ENCODE results near the gene CDK5RAP2.

Gene CDK5RAP2

GRCh38 chr9:120603010-120603409, 23.0 kb upstream of the CDK5RAP2 start:
- Histone ChIP-seq H3K9ac (no peak overlapping the region), H3K27ac (no peak overlapping the region), H3K4me1 (peaks cover 0 to 4% (median 0%) of the 10 kb centered on the region in 10 experiments; a peak in 1 of 20 replicates), H3K27me3 (no peaks in the 10 kb centered on the region), H3K9me3 (replicated peaks in 1 of 11) (no peaks in the 10 kb centered on the region), H4K20me1 (peaks cover 0 to 3% (median 0%) of the 10 kb centered on the region in 11 experiments; a peak in 2 of 22 replicates), H3K4me2 (no peak overlapping the region), H3K36me3 (peaks cover 36 to 70% (median 64%) of the 10 kb centered on the region in 11 experiments), H3K4me3 (no peak overlapping the region)
- no peak for TF ChIP-seq Cebpa-rat (IDR thresholded peaks at IDR 0.05)

DNA sequence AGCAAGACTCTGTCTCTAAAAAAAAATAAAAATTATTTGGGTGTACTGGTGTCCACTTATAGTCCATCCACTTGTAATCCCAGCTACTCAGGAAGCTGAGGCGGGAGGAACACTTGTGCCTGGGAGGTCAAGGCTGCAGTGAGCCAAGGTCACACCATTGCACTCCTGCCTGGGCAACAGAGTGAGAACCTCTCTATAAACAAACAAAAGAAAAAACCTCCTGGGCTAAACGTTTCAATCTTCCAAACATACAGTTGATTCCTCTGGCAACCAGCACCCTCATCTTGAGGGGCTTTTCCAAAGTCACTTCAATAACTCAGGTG, 13.9 kb upstream of the CDK5RAP2 start:
- Histone ChIP-seq H3K27ac (no peak overlapping the region), H4K20me1 (no peaks in the 10 kb centered on the region), H3K4me2 (no peak overlapping the region), H3K36me3 (no peaks in the 10 kb centered on the region; a peak in 1 of 22 replicates), H3K27me3 (no peaks in the 10 kb centered on the region), H3K4me3 (no peak overlapping the region), H3K9ac (no peak overlapping the region), H3K9me3 (replicated peaks in 1 of 11) (peaks cover 0 to 8% (median 0%) of the 10 kb centered on the region in 11 experiments; a peak in 4 of 22 replicates), H3K4me1 (0 out of 20 replicates have a peak, but pooled peaks cover 0 to 4% (median 0%) of the 10 kb centered on the region in 10 experiments)
- TF ChIP-seq Cebpa-rat (IDR thresholded peaks at IDR 0.05), result no peak

GRCh38 chr9:120593250-120593954, 13.4 kb upstream of the CDK5RAP2 start:
- H3K36me3 ChIP-seq, result no peaks in the 10 kb centered on the region; a peak in 1 of 22 replicates
- H3K4me2 ChIP-seq, result no peak overlapping the region
- no peak for TF ChIP-seq Cebpa-rat (IDR thresholded peaks at IDR 0.05)
- no peak overlapping the region for H3K27ac ChIP-seq
- H3K4me1 ChIP-seq, result 0 out of 20 replicates have a peak, but pooled peaks cover 0 to 4% (median 0%) of the 10 kb centered on the region in 10 experiments
- no peak overlapping the region for H3K9ac ChIP-seq
- no peaks in the 10 kb centered on the region for H4K20me1 ChIP-seq
- no peak overlapping the region for H3K4me3 ChIP-seq
- no peaks in the 10 kb centered on the region for H3K27me3 ChIP-seq
- H3K9me3 ChIP-seq (replicated peaks in 1 of 11), result peaks cover 0 to 8% (median 0%) of the 10 kb centered on the region in 11 experiments; a peak in 4 of 22 replicates

DNA sequence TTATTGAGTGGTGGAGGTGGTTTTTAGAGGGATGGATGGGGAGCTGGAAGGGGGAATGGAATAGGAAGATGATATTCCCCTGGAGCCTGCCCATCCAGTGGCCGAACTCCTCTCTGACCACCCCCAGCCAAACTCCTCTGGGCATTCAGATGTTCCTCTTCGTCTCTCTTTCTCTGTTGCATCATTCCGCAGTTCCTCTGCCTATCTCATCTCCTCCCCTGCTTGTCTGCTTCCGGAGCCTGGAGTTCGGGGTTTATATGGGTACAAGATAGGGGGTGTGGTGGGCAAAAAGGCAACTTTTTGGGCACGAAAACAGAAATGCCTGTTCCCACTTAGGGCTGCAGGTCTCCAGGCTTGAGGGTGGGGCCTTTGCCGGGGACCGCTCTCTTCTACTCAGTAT, 12.2 kb upstream of the CDK5RAP2 start:
- Histone ChIP-seq H4K20me1 (no peaks in the 10 kb centered on the region), H3K4me3 (no peak overlapping the region), H3K4me1 (peaks cover 0 to 6% (median 0%) of the 10 kb centered on the region in 10 experiments; a peak in 3 of 20 replicates), H3K9ac (no peak overlapping the region), H3K4me2 (no peak overlapping the region), H3K9me3 (replicated peaks in 1 of 11) (peaks cover 0 to 8% (median 0%) of the 10 kb centered on the region in 11 experiments; a peak in 4 of 22 replicates), H3K27ac (no peak overlapping the region), H3K27me3 (no peaks in the 10 kb centered on the region), H3K36me3 (no peaks in the 10 kb centered on the region)
- no peak for TF ChIP-seq Cebpa-rat (IDR thresholded peaks at IDR 0.05)

DNA sequence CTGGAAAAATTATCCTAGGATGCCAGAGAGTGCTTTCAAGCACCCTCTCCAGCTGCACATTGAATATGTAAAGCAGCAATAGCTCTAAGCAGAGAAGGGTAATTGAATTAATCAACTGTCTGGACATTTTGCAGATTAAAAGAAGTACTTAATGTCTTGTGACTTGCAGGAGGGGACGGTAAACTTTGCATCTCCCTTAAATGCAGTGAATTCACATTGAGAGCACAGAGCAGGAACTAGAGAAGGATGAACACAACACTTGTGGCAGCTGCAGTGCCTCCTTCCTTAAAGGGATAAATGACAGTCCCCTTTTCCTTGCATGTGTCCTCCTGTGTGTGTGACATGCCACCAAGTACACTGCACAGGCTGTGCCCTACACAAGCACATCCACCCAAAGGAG, 7.4 kb upstream of the CDK5RAP2 start:
- H3K4me1 ChIP-seq, result peaks cover 15 to 39% (median 26%) of the 10 kb centered on the region in 10 experiments
- no peaks in the 10 kb centered on the region for H3K36me3 ChIP-seq
- peaks cover 0 to 3% (median 0%) of the 10 kb centered on the region in 11 experiments; a peak in 1 of 22 replicates for H3K27me3 ChIP-seq
- peak overlapping the region in 1 of 11 experiments; percentile 5; a peak in 2 of 22 replicates for H3K4me2 ChIP-seq
- peaks cover 0 to 7% (median 0%) of the 10 kb centered on the region in 11 experiments; a peak in 4 of 22 replicates for H3K9me3 ChIP-seq (replicated peaks in 1 of 11)
- H3K9ac ChIP-seq, result no peak overlapping the region
- TF ChIP-seq Cebpa-rat (IDR thresholded peaks at IDR 0.05), result no peak
- H3K27ac ChIP-seq, result no peak overlapping the region
- H3K4me3 ChIP-seq, result no peak overlapping the region
- H4K20me1 ChIP-seq, result no peaks in the 10 kb centered on the region

DNA sequence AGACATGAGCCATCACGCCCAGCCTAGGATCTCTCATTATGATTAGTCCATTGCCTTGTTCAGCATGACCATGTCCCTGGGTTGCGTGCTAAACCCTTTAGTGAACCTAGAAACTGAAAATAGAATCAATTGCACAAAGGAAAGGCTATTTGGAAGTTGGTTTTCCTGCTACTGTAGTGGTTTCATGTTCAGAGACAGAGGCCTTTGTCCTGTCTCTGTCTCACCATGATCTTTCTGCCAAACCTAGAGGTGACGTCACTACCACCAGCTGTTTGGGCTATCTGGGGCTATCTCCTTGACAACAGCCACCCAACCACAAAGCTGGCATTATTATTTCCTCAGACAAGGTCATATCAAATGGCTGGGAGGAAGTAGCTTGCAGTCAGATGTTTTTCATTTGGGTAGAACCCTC, 4.0 kb upstream of the CDK5RAP2 start:
- TF ChIP-seq Cebpa-rat (IDR thresholded peaks at IDR 0.05), result 0 out of 22 replicates have a peak, but pooled peaks of 1 of the 11 experiments have one; percentile 9
- Histone ChIP-seq H3K4me2 (peak overlapping the region; percentile 30 to 75 (median 67)), H3K27me3 (peaks cover 0 to 3% (median 0%) of the 10 kb centered on the region in 11 experiments; a peak in 1 of 22 replicates), H3K36me3 (no peaks in the 10 kb centered on the region), H3K27ac (peak overlapping the region; percentile 0 to 81 (median 69); a peak in 21 of 22 replicates), H3K9ac (peak overlapping the region in 5 of 11 experiments; percentile 25 to 65 (median 36); a peak in 6 of 22 replicates), H3K4me3 (no peak overlapping the region), H3K9me3 (replicated peaks in 1 of 11) (peaks cover 0 to 9% (median 0%) of the 10 kb centered on the region in 11 experiments; a peak in 1 of 22 replicates), H4K20me1 (no peaks in the 10 kb centered on the region; a peak in 1 of 22 replicates), H3K4me1 (peaks cover 21 to 52% (median 34%) of the 10 kb centered on the region in 10 experiments)

- TF ChIP-seq Cebpa-rat (IDR thresholded peaks at IDR 0.05), result no peak
- Histone ChIP-seq H3K4me3 (peak overlapping the region; percentile 81 to 94 (median 91)), H4K20me1 (peaks cover 0 to 11% (median 6%) of the 10 kb centered on the region in 11 experiments; a peak in 7 of 22 replicates), H3K27me3 (no peaks in the 10 kb centered on the region), H3K27ac (peak overlapping the region; percentile 67 to 87 (median 82)), H3K4me1 (peaks cover 24 to 38% (median 36%) of the 10 kb centered on the region in 10 experiments), H3K4me2 (peak overlapping the region; percentile 79 to 97 (median 89)), H3K9ac (peak overlapping the region; percentile 79 to 89 (median 86)), H3K36me3 (peaks cover 0 to 28% (median 14%) of the 10 kb centered on the region in 11 experiments; a peak in 15 of 22 replicates), H3K9me3 (replicated peaks in 1 of 11) (peaks cover 0 to 9% (median 0%) of the 10 kb centered on the region in 11 experiments; a peak in 1 of 22 replicates)
Observed at GRCh38 chr9:120579139-120580050, 572 bp downstream of the CDK5RAP2 start.

- H4K20me1 ChIP-seq, result peaks cover 5 to 30% (median 15%) of the 10 kb centered on the region in 11 experiments; a peak in 11 of 22 replicates
- peaks cover 10 to 21% (median 16%) of the 10 kb centered on the region in 10 experiments for H3K4me1 ChIP-seq
- no peaks in the 10 kb centered on the region for H3K27me3 ChIP-seq
- no peak overlapping the region for H3K27ac ChIP-seq
- no peaks in the 10 kb centered on the region for H3K9me3 ChIP-seq (replicated peaks in 1 of 11)
- H3K36me3 ChIP-seq, result peaks cover 27 to 63% (median 51%) of the 10 kb centered on the region in 11 experiments
- H3K4me2 ChIP-seq, result no peak overlapping the region
- H3K4me3 ChIP-seq, result no peak overlapping the region
- H3K9ac ChIP-seq, result no peak overlapping the region
- no peak for TF ChIP-seq Cebpa-rat (IDR thresholded peaks at IDR 0.05)
Observed at GRCh38 chr9:120574473-120574872, 5.5 kb downstream of the CDK5RAP2 start.
